ENCODE measurements around the gene TREML2.

- no peak for TF ChIP-seq REST (IDR thresholded peaks at IDR 0.05; ENCODE audit: low read depth)
- TF ChIP-seq TCF12 (IDR thresholded peaks at IDR 0.05; ENCODE audit: low read depth) = no peak
- TF ChIP-seq EP300 (IDR thresholded peaks at IDR 0.05; ENCODE audit: borderline replicate concordance) = no peak
- TF ChIP-seq MAX (IDR thresholded peaks at IDR 0.05) = no peak
- TF ChIP-seq USF1 (IDR thresholded peaks at IDR 0.05) = no peak
- TF ChIP-seq RAD21 (IDR thresholded peaks at IDR 0.05; ENCODE audit: low read depth) = no peak
- no peak for TF ChIP-seq FOXM1 (IDR thresholded peaks at IDR 0.05; ENCODE audit: borderline replicate concordance, low read depth)
- TF ChIP-seq TEAD4 (IDR thresholded peaks at IDR 0.05) = no peak
- no peak for TF ChIP-seq TAF1 (IDR thresholded peaks at IDR 0.05; ENCODE audit: low read depth)
- no peak for TF ChIP-seq ZBTB7A (IDR thresholded peaks at IDR 0.05; ENCODE audit: low read depth)
- TF ChIP-seq CEBPB (IDR thresholded peaks at IDR 0.05) = no peak
- TF ChIP-seq YY1 (IDR thresholded peaks at IDR 0.05; ENCODE audit: low read depth) = no peak
- no peak for TF ChIP-seq NFIC (IDR thresholded peaks at IDR 0.05)
Measured at GRCh38 chr6:41162687-41163418, 38.1 kb downstream of the TREML2 start, which contains the start of gene TREM2.

Data from Ishikawa (cell line).